Measurements from ENCODE around the gene KLK15.
"Not testable (repeated sequence)": the region's sequence is repeated elsewhere in the genome, so short reads cannot be mapped to it uniquely, and the experiment has no call there.

The KLK15 gene

DNA sequence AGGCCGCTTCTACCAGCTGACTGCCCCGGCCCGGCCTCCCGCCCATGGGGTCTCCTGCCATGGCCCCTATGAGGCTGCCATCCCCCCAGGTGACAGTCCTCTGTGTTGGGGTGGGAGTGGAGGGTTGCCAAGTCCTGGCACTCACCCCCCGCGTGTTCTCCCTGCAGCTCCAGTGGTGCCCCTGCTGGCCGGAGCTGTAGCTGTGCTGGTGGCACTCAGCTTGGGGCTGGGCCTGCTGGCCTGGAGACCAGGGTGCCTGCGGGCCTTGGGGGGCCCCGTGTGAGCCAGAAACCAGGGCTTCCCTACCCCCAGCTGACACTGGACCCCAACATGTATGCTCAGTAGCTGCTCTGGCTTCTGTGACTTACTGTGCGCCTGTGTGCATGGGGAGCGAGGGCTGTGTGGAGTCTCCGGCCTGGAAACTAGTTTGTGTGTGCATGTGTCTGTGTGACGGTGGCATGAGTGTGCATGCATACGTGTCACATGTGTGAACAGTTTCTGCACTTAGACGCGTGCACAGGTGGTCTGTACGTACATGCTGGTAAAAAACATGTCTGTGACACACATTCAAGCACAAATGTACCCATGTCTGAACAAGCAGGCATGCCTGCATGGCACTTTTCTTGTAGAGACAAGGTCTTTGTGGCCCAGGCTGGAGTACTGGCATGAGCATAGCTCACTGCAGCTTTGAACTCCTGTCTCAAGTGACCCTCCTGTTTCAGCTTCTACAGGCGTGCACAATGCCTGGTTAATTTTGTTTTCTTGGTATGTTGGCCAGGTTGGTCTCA lies 38.3 kb downstream of the KLK15 start:
- no peak for DNase-seq

DNA sequence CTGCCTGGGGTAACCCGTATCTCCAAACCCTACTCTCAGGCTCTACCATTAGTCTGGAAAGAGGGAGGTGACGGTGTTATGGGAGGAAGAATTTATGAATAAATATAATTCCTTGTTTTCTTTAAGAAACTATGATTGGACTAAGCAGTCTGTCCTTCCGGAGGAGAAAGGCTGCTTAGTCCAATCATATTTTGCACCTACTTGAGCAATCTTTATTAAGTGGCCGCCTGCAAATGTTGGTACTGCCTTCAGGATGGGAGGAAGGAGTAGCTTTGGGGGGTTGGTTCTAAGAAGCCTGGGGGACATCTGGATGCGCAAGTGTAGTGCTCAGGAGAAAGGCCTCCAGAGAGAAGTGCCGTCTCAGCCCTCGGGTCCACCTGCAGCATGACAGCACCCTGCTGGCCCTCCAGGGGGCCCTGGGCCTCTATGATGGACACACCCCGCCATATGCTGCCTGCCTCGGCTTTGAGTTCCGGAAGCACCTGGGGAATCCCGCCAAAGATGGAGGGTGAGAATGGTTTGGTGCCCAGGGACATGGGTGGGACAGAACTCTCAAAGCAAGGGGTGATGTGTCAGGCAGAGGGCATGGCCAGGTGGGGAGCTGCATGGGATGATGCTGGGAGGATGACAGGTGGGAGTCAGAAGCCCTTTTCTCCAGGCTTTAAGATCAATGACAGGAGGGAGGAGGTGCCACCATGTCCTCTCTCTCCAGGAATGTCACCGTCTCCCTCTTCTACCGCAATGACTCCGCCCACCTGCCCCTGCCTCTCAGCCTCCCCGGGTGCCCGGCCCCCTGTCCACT lies 39.1 kb downstream of the KLK15 start:
- DNase-seq: peak in 1 of 3 donors; percentile 16

DNA sequence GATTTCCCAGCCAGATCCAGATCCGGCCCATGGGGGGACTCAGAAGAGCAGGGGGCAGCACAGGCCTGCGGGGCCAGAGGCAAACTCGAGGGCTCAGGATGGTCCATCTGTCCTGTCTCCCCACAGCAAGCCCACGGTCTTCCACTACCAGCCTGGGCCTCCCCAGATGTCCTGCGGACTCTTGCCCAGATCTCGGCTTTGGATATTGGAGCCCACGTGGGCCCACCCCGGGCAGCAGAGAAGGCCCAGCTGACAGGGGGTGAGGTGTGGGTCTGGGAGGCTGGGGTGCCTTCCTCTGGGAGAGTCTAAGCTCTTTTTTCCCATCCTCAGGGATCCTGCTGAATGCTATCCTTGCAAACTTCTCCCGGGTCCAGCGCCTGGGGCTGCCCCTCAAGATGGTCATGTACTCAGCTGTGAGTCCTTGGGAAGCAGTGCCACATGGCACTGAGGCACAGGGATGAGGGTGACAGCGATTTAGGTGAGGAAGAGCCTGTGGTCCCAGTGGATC lies 39.8 kb downstream of the KLK15 start:
- DNase-seq: no peak

DNA sequence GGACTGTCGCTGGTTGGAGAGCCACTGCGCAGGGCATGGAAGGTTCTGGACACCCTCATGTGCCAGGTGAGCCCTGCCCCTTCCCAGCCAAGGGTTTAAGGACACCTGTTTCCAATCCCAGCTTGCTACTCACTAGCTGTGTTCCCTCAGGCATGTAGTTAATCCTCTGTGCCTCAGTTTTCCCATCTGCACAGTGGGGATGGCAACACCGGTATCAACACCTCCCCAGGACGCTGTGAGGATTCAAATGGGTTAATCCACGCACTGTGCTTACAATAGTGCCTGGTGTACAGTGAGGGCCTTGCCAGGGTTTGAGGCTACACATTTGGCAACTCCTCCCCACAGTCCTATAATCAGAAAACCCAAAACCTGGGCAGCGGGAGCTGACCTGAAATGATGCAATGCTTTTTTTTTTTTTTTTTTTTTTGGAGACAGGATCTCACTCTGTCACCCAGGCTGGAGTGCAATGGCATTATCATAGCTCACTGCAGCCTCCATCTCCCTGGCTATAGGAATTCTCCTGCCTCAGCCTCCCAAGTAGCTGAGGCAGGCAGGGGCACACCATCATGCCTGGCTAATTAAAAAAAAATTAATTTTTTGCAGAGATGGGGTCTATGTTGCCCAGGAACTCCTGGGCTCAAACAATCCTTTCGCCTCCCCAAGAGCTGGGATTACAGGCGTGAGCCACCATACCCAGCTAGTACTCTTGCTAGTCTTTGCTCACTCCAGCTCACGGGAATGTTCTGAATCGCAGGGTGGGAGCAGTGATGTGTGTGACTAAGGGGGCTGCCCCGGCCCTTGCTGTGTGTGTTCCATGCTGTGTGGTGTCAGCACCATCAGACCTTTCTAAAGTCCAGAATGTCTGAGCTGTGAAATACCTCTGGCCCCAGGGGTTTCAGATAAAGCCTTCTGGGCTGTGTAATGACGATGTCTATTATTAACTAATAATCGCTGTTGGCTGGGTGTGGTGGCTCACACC lies 40.8 kb downstream of the KLK15 start:
- peak in 1 of 3 donors; percentile 10 for DNase-seq

DNA sequence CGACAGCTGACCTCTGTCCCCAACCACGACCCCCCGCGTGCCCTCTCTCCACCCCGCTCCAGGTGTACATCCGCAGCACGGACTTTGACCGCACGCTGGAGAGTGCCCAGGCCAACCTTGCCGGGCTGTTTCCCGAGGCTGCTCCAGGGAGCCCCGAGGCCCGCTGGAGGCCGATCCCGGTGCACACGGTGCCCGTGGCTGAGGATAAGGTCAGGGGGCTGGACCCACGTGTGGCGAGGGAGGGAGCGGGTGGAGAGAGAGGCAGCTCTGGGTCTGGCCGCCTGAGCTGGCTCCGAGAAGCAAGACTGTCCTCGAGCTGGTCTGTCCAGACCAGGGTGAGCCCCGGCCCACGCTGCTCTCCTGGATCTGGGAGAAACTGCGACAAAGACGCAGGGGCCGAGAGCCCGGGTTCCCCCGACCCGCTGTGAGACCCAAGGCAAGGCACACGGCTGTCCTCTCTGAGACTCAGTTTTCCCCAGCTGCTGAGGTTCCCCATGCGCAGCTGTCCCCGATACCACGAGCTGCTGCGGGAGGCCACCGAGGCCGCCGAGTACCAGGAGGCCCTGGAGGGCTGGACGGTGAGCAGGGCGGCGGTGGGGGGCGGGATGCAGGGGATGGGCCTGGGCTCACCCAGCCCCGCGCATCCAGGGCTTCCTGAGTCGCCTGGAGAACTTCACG lies 41.6 kb downstream of the KLK15 start:
- no peak for DNase-seq

DNA sequence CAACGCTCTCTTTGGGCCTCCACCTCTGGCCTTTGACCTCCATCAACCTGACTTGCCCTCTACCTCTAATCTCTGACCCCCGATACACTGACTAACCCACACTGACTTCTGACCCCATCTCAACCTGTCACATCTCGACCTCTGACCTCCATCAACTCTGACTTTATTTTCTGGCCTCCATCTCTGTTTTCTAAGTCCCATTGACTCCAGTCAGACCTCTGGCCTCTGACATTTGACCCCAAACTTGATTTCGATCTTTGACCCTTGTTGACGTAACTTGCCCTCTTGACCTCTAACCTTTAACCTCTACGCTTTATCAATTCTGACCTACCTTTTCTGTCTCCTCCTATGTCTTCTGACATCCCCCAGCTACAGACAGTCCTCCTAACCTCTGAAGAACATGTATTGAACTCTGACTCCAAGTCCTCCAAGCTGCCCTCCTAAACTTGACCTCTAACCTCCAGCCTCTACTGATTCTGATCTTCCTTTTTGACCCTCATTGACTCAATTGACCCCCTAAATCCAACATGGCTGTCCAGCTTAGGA lies 42.4 kb downstream of the KLK15 start:
- DNase-seq: no peak

DNA sequence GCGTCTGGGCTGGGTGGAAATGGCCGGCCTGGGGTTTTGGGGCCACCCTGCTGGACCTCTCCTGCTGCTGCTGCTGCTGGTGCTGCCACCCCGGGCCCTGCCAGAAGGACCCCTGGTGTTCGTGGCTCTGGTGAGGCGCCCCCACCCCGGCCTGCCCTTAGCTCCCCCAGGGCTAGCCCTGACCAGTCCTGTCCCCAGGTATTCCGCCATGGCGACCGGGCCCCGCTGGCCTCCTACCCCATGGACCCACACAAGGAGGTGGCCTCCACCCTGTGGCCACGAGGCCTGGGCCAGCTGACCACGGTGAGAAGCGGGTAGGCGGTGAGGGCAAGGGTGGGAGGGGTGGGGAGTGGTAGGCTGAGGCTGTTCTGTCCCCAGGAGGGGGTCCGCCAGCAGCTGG lies 43.0 kb downstream of the KLK15 start, which contains the start of gene ACP4:
TSS of gene ACP4 (plus strand) at position 20 of the 400 bp plus-strand sequence. CDS start at position 20, 0 bp downstream.
- DNase-seq: no peak

DNA sequence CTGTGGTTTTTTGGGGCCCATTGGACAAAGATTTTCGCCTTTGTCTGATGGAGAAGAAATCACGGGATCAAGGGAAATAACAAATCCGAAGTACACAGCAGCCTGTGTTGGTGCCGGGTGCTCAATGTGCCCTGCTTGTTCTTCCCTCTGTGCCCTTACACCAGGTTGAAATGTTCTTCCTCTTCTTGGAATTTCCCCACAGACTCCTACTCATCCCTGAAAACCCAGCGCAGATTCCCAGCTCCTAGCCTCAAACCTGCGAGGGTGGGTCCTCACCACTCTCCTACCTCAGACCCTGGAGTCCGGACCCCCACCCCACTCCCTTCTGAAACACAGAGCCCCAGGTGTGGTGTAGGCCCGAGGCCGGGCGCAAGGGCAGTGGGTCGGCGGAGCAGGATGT lies 48.0 kb downstream of the KLK15 start:
- DNase-seq: no peak

DNA sequence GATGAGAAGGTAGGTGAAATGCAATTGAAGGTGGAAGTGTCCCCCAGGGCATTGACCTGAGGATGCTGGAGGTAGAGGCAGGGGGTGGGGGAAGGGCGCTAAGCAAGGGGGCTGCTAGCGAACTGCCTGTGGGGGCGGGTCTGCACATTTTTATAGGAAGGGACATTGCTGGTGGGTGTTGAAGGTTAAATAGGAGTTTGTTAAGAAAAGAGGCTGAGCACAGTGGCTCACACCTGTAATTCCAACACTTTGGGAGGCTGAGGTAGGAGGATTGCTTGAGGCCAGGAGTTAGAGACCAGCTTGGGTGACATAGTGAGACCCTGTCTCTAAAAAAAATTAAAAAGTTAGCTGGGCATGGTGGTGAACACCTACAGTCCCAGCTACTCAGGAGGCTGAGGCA lies 48.7 kb downstream of the KLK15 start:
- no peak for DNase-seq

DNA sequence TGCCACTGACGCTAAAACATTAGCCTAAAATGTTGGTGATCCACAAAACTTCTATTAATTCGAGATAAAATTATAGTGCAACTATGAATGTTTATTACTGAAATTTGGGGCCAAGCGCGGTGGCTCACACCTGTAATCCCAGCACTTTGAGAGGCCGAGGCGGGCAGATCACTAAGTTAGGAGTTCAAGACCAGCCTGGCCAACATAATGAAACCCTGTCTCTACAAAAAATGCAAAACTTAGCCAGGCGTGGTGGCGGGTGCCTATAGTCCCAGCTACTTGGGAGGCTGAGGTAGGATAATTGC lies 49.6 kb downstream of the KLK15 start:
- DNase-seq: not testable (repeated sequence)

DNA sequence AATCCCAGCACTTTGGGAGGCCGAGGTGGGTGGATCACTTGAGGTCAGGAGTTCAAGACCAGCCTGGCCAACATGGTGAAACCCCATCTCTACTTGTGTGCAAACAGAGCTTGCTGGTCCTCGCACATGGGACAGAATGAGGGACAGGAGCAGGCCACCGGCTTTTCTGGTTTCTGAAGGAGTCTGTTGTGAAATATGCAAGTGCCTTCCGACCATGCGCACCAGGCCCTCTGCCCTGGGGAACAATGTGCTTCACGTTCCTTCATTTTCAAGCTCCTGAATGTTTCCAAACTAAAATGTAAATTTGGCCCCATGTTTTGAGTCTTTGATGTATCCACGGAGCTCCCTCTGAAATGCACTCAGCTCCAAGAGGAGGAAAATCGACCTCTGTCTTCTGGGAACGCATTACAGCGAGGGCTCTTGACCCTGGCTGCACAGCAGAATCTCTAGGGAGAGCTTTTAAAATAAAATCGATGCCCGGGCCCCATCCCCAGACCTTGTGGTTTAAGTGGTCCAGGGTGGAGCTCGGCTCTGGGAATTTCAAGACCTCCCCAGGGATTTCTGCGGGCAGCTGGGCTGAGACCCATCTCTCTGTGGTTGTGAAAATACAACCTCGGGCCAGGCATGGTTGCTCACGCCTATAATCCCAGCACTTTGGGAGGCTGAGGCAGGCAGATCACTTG lies 52.5 kb downstream of the KLK15 start:
- no peak for DNase-seq

DNA sequence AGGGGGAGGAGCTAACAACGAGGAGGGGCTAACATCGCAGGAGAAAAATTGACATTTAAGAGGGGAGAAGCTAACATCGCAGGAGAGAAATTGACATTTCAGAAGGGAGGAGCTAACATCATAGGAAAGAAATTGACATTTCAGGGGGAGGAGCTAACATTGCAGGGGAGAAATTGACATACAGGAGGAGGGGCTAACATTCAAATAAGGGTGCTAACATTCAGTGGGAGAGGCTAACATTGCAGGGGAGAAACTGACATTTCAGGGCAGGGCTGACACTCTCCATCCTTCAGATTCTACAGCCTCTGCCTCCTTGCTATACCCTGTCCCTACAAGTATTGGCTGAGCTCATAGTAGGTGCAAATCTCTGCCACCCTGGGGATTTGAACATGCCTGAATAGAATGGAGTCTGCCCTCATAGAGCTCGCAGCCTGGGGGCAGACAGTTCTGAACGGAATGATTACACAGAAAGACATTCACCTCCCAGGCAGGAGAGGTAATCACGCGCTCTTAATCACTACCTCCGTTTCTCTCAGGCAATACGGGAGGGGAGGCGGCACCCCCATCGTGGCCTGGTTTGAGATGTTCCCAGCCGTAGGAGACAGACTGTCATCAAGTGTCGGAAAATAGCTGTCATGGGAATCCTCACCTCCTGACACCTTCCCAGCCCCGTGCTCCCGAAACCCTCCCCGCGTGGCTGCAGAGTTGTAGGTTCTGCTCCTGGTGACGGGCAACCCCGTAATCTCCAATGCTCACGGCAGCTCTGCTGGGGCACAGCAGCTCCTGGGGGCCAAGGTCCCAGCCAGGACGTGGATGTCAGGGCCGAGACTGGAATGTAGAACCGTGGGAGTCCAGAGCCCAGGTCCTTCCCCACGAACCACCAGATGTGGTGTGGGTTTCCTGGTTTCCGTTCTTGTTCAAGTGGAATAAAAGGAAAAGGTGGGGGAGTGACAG lies 53.6 kb downstream of the KLK15 start:
- no peak for DNase-seq

DNA sequence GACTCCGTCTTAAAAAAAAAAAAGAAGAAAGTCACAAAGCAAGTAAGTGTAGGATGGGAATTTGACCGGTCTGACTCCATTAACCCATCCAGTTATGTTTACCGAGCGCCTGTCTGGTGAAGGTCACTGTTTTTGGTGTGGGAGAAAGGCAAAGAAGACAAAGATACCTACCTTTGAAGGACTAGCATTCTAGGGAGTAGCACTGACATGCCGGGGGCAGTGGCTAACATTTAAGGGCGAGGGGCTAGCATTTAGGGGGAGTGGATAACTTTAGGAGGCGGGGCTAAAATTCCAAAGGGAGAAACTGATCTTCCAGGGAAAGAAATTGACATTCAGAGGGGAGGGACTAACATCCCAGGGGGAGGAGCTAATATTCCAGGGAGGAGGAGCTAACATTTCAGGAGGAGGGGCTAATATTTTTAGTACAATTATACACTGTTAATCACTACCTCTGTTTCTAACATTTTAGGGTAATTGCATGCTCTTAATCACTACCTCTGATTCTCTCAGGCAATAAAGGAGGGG lies 54.4 kb downstream of the KLK15 start:
- DNase-seq: no peak

DNA sequence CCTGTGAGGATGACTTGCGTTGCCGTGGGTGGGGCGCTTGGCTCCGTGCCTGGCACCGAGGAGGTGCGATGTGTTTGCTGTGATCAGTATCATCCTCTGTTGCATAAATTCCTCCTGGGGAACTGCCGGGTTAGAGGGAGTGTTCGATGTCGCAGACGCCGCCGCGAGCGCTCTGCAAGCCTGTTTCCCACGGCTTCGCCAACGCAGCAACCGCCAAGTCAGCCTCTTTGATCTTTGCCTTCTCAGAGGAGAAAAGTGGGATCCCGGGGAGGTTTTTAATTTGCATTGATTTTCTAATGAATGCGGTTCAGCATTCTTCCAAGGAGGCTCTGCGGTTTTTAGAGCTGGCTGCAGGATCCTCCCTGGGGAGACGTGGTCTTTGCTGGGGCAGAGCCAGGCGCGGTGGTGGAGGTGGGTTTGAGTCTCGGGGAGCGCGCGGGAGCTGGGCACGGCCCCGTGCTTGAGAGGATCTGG lies 55.5 kb downstream of the KLK15 start:
- peak; percentile 45 to 73 (median 60) for DNase-seq

DNA sequence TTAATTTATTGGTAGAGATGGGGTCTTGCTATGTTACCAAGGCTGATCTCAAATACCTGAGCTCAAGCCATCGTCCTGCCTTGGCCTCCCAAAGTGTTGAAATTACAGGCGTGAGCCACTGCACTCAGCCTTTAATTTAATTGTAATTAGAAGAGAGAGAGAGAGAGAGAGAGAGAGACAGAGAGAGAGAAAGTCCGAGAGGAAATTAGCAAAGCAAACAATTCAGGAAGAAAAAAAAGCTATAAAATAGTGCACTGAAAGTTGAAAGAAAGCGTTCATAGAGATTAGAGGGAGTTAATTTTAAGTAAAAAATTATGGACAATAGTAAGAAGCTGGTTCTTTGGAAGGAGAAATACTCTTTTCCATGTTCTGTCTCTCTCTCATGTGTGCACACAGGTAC lies 56.1 kb downstream of the KLK15 start:
- DNase-seq: no peak

DNA sequence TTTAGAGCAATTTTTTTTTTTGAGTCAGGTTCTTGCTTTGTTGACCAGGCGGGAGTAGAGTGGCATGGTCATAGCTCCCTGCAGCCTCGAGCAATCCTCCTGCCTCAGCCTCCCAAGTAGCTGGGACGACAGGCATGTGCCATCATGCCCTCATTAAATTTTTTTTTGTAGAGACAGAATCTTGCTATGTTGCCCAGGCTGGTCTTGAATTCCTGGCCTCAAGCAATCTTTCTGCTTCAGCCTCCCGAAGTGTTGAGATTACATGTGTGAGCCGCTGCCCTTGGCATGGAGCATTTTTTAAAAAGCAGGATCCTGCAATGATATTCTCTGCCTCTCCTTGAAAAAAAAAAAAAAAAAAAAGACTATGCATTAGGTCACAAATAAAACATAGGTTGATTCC lies 57.2 kb downstream of the KLK15 start:
- DNase-seq: no peak
